Measurements from ENCODE around the gene GNAI2.

Gene GNAI2

GRCh38 chr3:50297896-50298725, 62.1 kb downstream of the GNAI2 start:
- no peak for DNase-seq (ENCODE audit: low read depth)

- DNase-seq (ENCODE audit: low read depth): peak; percentile 100
Measured at GRCh38 chr3:50298836-50299637, 63.0 kb downstream of the GNAI2 start, which contains the start of the genes HYAL3 and NAA80. Gene HYAL3, minus strand, starts transcription at chr3:50299405. Its CDS starts 3,803 bp downstream, at chr3:50295602. Gene NAA80, minus strand, starts transcription at chr3:50299405. Its CDS starts 1,942 bp downstream, at chr3:50297463.

GRCh38 chr3:50299638-50299928, 63.6 kb downstream of the GNAI2 start:
- no peak for DNase-seq (ENCODE audit: low read depth)

GRCh38 chr3:50299929-50300680, 64.1 kb downstream of the GNAI2 start:
- DNase-seq (ENCODE audit: low read depth): no peak

GRCh38 chr3:50300681-50301254, 64.8 kb downstream of the GNAI2 start:
- DNase-seq (ENCODE audit: low read depth): no peak

- DNase-seq (ENCODE audit: low read depth): no peak
Measured at GRCh38 chr3:50302095-50303012, 66.3 kb downstream of the GNAI2 start.

GRCh38 chr3:50303013-50303815, 67.2 kb downstream of the GNAI2 start, which contains the start of gene HYAL1:
Gene HYAL1, minus strand, starts transcription at chr3:50303574. Its CDS starts 618 bp downstream, at chr3:50302956.
- DNase-seq (ENCODE audit: low read depth): no peak

GRCh38 chr3:50304601-50305000, 68.6 kb downstream of the GNAI2 start:
- no peak for DNase-seq (ENCODE audit: low read depth)
